WTC11 (cell line): ENCODE measurements around the gene ASB1.

Experiments used
- CREB1 ChIP-seq: sonication (generic); formaldehyde crosslinking; IDR thresholded peaks from 2 replicates; pipeline ENCODE4 v1.8.0; 2023; ENCODE audit warnings: mild to moderate bottlenecking, missing genetic modification reagents
- KAT7 ChIP-seq: sonication (generic); formaldehyde crosslinking; IDR thresholded peaks from 2 replicates; pipeline ENCODE4 v1.8.1; 2023; ENCODE audit warnings: missing genetic modification reagents, mild to moderate bottlenecking, borderline replicate concordance
- RELA ChIP-seq: sonication (generic); formaldehyde crosslinking; IDR thresholded peaks from 2 replicates; pipeline ENCODE4 v1.8.1; 2022; ENCODE audit warnings: missing genetic modification reagents, mild to moderate bottlenecking, borderline replicate concordance
- TEAD1 ChIP-seq: sonication (generic); formaldehyde crosslinking; IDR thresholded peaks from 2 replicates; pipeline ENCODE4 v1.8.0; 2022; ENCODE audit warnings: mild to moderate bottlenecking, missing genetic modification reagents
- TP53 ChIP-seq: sonication (generic); formaldehyde crosslinking; IDR thresholded peaks from 2 replicates; pipeline ENCODE4 v1.8.1; 2023; ENCODE audit warnings: mild to moderate bottlenecking, missing genetic modification reagents
- ZBTB21 ChIP-seq: sonication (generic); formaldehyde crosslinking; IDR thresholded peaks from 2 replicates; pipeline ENCODE4 v1.8.1; 2023; ENCODE audit warnings: mild to moderate bottlenecking, missing genetic modification reagents, borderline replicate concordance
- ZNF263 ChIP-seq: sonication (generic); formaldehyde crosslinking; IDR thresholded peaks from 2 replicates; pipeline ENCODE4 v1.8.1; 2022; ENCODE audit warnings: low read depth, mild to moderate bottlenecking, moderate library complexity, missing genetic modification reagents
- ZNF317 ChIP-seq: sonication (generic); formaldehyde crosslinking; IDR thresholded peaks from 2 replicates; pipeline ENCODE4 v1.8.1; 2023; ENCODE audit warnings: low read depth, mild to moderate bottlenecking, moderate library complexity, missing genetic modification reagents, borderline replicate concordance
- TF ChIP-seq, protein P1 (sequence below): fragments of 200-600 bp; IDR thresholded peaks from 2 replicates; pipeline ENCODE4 v1.8.0; 2022; ENCODE audit warnings: antibody characterized with exemption
- TF ChIP-seq, protein P2 (sequence below): sonication (generic); formaldehyde crosslinking; IDR thresholded peaks from 2 replicates; pipeline ENCODE4 v1.8.0; 2022; ENCODE audit warnings: missing genetic modification reagents
- TF ChIP-seq, protein P3 (sequence below): sonication (generic); formaldehyde crosslinking; IDR thresholded peaks from 2 replicates; pipeline ENCODE4 v1.8.0; 2022; ENCODE audit warnings: mild to moderate bottlenecking, missing genetic modification reagents
- TF ChIP-seq, protein P4 (sequence below): sonication (generic); formaldehyde crosslinking; IDR thresholded peaks from 2 replicates; pipeline ENCODE4 v1.8.1; 2022; ENCODE audit warnings: missing genetic modification reagents, borderline replicate concordance
- TF ChIP-seq, protein P5 (sequence below): fragments of 250-450 bp; sonication (Bioruptor Pico); IDR thresholded peaks from 2 replicates; pipeline ENCODE4 v1.9.0; 2021; ENCODE audit warnings: mild to moderate bottlenecking

DNA sequence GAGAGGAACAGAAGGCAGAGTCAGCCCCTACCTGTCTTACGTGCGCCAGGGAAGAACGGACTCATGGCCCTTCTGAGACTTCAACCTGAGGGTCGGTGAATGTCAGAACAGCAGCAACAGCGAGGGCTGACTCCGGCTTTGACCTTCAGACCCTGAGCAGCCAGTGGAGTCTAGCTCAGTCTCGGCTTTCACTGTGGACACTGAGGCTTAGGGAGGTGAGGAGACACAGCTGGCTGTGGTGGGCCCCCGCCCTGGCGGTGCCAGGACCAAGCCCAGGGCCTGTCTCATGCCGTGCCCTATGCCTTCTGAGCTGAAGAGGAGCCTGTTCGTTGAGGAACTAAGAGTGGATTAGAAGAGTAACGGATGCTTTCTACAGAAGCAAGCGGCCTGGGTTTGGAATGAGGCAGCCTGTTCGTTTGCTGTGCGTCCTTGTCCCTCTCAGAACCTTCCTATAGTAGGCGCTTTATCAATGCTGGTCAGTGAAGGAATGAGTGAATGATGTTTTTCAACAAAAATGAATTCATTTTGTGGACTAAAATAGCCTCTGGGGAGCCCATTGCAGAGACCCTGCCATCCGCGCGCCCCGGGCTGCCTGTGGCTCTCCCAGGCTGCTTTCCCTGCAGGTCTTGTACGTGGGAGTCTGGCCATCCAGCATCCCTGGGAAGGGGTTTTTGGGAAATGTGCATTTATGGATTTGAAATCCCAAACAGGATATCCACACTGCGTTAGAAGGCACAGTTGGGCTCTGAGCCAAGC is 38.9 kb downstream of the ASB1 start:
- TF ChIP-seq, protein P1, sequence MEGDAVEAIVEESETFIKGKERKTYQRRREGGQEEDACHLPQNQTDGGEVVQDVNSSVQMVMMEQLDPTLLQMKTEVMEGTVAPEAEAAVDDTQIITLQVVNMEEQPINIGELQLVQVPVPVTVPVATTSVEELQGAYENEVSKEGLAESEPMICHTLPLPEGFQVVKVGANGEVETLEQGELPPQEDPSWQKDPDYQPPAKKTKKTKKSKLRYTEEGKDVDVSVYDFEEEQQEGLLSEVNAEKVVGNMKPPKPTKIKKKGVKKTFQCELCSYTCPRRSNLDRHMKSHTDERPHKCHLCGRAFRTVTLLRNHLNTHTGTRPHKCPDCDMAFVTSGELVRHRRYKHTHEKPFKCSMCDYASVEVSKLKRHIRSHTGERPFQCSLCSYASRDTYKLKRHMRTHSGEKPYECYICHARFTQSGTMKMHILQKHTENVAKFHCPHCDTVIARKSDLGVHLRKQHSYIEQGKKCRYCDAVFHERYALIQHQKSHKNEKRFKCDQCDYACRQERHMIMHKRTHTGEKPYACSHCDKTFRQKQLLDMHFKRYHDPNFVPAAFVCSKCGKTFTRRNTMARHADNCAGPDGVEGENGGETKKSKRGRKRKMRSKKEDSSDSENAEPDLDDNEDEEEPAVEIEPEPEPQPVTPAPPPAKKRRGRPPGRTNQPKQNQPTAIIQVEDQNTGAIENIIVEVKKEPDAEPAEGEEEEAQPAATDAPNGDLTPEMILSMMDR, result no peak
- TF ChIP-seq CREB1 (no peak), KAT7 (CRISPR knock-in tag) (no peak), TP53 (CRISPR knock-in tag) (no peak), ZNF317 (CRISPR knock-in tag) (no peak), ZNF263 (CRISPR knock-in tag) (no peak), RELA (CRISPR knock-in tag) (no peak), TEAD1 (CRISPR knock-in tag) (no peak), ZBTB21 (no peak)
- TF ChIP-seq, protein P2, sequence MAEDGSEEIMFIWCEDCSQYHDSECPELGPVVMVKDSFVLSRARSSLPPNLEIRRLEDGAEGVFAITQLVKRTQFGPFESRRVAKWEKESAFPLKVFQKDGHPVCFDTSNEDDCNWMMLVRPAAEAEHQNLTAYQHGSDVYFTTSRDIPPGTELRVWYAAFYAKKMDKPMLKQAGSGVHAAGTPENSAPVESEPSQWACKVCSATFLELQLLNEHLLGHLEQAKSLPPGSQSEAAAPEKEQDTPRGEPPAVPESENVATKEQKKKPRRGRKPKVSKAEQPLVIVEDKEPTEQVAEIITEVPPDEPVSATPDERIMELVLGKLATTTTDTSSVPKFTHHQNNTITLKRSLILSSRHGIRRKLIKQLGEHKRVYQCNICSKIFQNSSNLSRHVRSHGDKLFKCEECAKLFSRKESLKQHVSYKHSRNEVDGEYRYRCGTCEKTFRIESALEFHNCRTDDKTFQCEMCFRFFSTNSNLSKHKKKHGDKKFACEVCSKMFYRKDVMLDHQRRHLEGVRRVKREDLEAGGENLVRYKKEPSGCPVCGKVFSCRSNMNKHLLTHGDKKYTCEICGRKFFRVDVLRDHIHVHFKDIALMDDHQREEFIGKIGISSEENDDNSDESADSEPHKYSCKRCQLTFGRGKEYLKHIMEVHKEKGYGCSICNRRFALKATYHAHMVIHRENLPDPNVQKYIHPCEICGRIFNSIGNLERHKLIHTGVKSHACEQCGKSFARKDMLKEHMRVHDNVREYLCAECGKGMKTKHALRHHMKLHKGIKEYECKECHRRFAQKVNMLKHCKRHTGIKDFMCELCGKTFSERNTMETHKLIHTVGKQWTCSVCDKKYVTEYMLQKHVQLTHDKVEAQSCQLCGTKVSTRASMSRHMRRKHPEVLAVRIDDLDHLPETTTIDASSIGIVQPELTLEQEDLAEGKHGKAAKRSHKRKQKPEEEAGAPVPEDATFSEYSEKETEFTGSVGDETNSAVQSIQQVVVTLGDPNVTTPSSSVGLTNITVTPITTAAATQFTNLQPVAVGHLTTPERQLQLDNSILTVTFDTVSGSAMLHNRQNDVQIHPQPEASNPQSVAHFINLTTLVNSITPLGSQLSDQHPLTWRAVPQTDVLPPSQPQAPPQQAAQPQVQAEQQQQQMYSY, result no peak
- TF ChIP-seq, protein P3, sequence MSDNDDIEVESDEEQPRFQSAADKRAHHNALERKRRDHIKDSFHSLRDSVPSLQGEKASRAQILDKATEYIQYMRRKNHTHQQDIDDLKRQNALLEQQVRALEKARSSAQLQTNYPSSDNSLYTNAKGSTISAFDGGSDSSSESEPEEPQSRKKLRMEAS (CRISPR knock-in tag), result no peak
- TF ChIP-seq, protein P4, sequence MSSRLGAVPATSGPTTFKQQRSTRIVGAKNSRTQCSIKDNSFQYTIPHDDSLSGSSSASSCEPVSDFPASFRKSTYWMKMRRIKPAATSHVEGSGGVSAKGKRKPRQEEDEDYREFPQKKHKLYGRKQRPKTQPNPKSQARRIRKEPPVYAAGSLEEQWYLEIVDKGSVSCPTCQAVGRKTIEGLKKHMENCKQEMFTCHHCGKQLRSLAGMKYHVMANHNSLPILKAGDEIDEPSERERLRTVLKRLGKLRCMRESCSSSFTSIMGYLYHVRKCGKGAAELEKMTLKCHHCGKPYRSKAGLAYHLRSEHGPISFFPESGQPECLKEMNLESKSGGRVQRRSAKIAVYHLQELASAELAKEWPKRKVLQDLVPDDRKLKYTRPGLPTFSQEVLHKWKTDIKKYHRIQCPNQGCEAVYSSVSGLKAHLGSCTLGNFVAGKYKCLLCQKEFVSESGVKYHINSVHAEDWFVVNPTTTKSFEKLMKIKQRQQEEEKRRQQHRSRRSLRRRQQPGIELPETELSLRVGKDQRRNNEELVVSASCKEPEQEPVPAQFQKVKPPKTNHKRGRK, result no peak
- TF ChIP-seq, protein P5, sequence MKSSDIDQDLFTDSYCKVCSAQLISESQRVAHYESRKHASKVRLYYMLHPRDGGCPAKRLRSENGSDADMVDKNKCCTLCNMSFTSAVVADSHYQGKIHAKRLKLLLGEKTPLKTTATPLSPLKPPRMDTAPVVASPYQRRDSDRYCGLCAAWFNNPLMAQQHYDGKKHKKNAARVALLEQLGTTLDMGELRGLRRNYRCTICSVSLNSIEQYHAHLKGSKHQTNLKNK, result no peak
